Endothelial cell of umbilical vein (primary cell): ENCODE results near the gene NPIPA2.
"Not testable (repeated sequence)": the region's sequence is repeated elsewhere in the genome, so short reads cannot be mapped to it uniquely, and the experiment has no call there.

Source experiments
- CTCF ChIP-seq, 2 donors: IDR thresholded peaks; 1 replicate in 1 of 2; 2 replicates in 1 of 2; pipeline ENCODE4 v1.5.1; 2011; ENCODE audit warnings: low read length in 2 of 2, mild to moderate bottlenecking in 2 of 2, moderate library complexity in 2 of 2, control low read depth in 1 of 2, inconsistent platforms in 1 of 2, low read depth in 1 of 2; ENCODE audit not compliant: insufficient read depth in 1 of 2; ENCODE audit errors: extremely low read depth in 1 of 2
- EZH2 ChIP-seq: IDR thresholded peaks from 2 replicates; pipeline ENCODE4 v1.6.1; 2012; ENCODE audit warnings: borderline replicate concordance, low read depth, mild to moderate bottlenecking, moderate library complexity, low read length, inconsistent platforms; ENCODE audit not compliant: severe bottlenecking
- POLR2A ChIP-seq: IDR thresholded peaks from 2 replicates; pipeline ENCODE4 v1.6.1; 2012; ENCODE audit warnings: low read depth, mild to moderate bottlenecking, control low read depth, low read length
- POLR2AphosphoS5 ChIP-seq: IDR thresholded peaks from 2 replicates; pipeline ENCODE4 v1.6.1; 2012; ENCODE audit warnings: low read depth, mild to moderate bottlenecking, control low read depth, low read length, moderate library complexity; ENCODE audit not compliant: insufficient read depth

DNA sequence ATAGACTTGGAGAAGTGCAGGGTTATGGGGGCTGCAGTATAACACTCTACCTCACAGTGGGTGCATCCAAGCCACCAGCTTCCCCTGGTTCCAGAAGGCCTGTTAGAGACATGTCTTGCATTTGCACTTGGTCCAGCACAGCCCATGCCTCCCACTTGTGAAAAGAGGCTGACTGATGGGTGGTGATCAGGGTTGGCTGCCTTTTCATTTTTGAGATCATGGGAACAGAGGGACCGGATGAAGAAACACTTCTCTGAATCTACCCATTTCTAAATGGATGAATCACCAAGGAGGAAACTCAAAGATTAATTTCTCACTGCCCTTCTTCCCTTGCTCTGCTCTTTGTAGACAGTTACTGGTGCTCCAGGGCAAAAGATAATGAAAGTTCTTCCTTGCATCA lies 43.8 kb downstream of the NPIPA2 start:
- not testable (repeated sequence) for TF ChIP-seq CTCF (IDR thresholded peaks at IDR 0.05; ENCODE audit: extremely low read depth in 1 of 2, insufficient read depth in 1 of 2, low read depth in 1 of 2, low read length in 2 of 2); EZH2; POLR2A; POLR2AphosphoS5
